Activated CD4-positive, alpha-beta T cell treated with anti-CD3 and anti-CD28 coated beads for 1 hour (primary cell): ENCODE results near the gene NKAPL.
"Not testable (repeated sequence)": the region's sequence is repeated elsewhere in the genome, so short reads cannot be mapped to it uniquely, and the experiment has no call there.

Source experiments
- DNase-seq: peaks from one replicate; pipeline ENCODE4 v3.0.0-alpha.2; 2020

Gene NKAPL

GRCh38 chr6:28303570-28303969 is 44.5 kb downstream of the NKAPL start:
- no peak for DNase-seq

GRCh38 chr6:28306363-28306762 is 47.3 kb downstream of the NKAPL start:
- DNase-seq = not testable (repeated sequence)
